ENCODE results near the gene REP15. TPM values are rescaled to one million over a fixed set of nuclear protein-coding genes. Genes with fewer than 3 reads are reported as not detected.
"Not testable (repeated sequence)": the region's sequence is repeated elsewhere in the genome, so short reads cannot be mapped to it uniquely, and the experiment has no call there.

Gene REP15
- total RNA-seq, 1 experiment from 2014 or later = not detected

- H3K4me1 ChIP-seq (ENCODE audit: low read length) = no peaks in the 10 kb centered on the region
- no peak for DNase-seq
These were observed 33.9 kb downstream of the REP15 start for GRCh38 chr12:27730097-27730588.

GRCh38 chr12:27732281-27732680, 36.0 kb downstream of the REP15 start:
- Histone ChIP-seq H3K4me2 (ENCODE audit: low read depth, low read length, poor library complexity, severe bottlenecking) (no peak overlapping the region), H3K36me3 (ENCODE audit: insufficient read depth, low read length) (peaks cover 18% of the 10 kb centered on the region; the same call in 1 of the 2 replicates)

More at GRCh38 chr12:27730097-27730588, 33.9 kb downstream of the REP15 start:
- no peak overlapping the region for H3K9ac ChIP-seq (ENCODE audit: low read length)
- H3K9me2 ChIP-seq (replicated peaks; ENCODE audit: insufficient read depth, low read length) = no peaks in the 10 kb centered on the region
- no peaks in the 10 kb centered on the region for H3K9me3 ChIP-seq (ENCODE audit: low read length)
- H3K4me3 ChIP-seq (ENCODE audit: low read length) = no peak overlapping the region
- no peaks in the 10 kb centered on the region for H3K27me3 ChIP-seq (ENCODE audit: low read length)
- H3K36me3 ChIP-seq (ENCODE audit: insufficient read depth, low read length) = peaks cover 20% of the 10 kb centered on the region; the same call in 1 of the 2 replicates
- no peak overlapping the region for H3K4me2 ChIP-seq (ENCODE audit: low read depth, low read length, poor library complexity, severe bottlenecking)
- H3K79me2 ChIP-seq (ENCODE audit: low read length) = peaks cover 60% of the 10 kb centered on the region
- H4K20me1 ChIP-seq (ENCODE audit: insufficient read depth, low read depth, low read length) = no peaks in the 10 kb centered on the region
- H2AFZ ChIP-seq (ENCODE audit: low read length) = no peak overlapping the region
- no peak overlapping the region for H3K27ac ChIP-seq (ENCODE audit: low read length)

GRCh38 chr12:27733052-27733656, 36.9 kb downstream of the REP15 start:
- Histone ChIP-seq H4K20me1 (ENCODE audit: insufficient read depth, low read depth, low read length) (no peaks in the 10 kb centered on the region), H3K27ac (ENCODE audit: low read length) (no peak overlapping the region), H3K27me3 (ENCODE audit: low read length) (no peaks in the 10 kb centered on the region), H3K9ac (ENCODE audit: low read length) (no peak overlapping the region), H3K9me2 (replicated peaks; ENCODE audit: insufficient read depth, low read length) (no peaks in the 10 kb centered on the region), H3K4me2 (ENCODE audit: low read depth, low read length, poor library complexity, severe bottlenecking) (no peak overlapping the region), H3K9me3 (ENCODE audit: low read length) (no peaks in the 10 kb centered on the region), H3K4me3 (ENCODE audit: low read length) (no peak overlapping the region), H3K4me1 (ENCODE audit: low read length) (no peaks in the 10 kb centered on the region), H3K36me3 (ENCODE audit: insufficient read depth, low read length) (peaks cover 24% of the 10 kb centered on the region; the same call in 1 of the 2 replicates), H3K79me2 (ENCODE audit: low read length) (peaks cover 45% of the 10 kb centered on the region), H2AFZ (ENCODE audit: low read length) (no peak overlapping the region)
- DNase-seq = peak; percentile 74

More at GRCh38 chr12:27732281-27732680, 36.0 kb downstream of the REP15 start:
- Histone ChIP-seq H3K9me2 (replicated peaks; ENCODE audit: insufficient read depth, low read length) (no peaks in the 10 kb centered on the region), H4K20me1 (ENCODE audit: insufficient read depth, low read depth, low read length) (no peaks in the 10 kb centered on the region), H3K4me1 (ENCODE audit: low read length) (no peaks in the 10 kb centered on the region), H3K4me3 (ENCODE audit: low read length) (no peak overlapping the region), H3K9me3 (ENCODE audit: low read length) (no peaks in the 10 kb centered on the region), H3K27me3 (ENCODE audit: low read length) (no peaks in the 10 kb centered on the region), H3K27ac (ENCODE audit: low read length) (no peak overlapping the region), H2AFZ (ENCODE audit: low read length) (no peak overlapping the region), H3K9ac (ENCODE audit: low read length) (no peak overlapping the region), H3K79me2 (ENCODE audit: low read length) (peaks cover 51% of the 10 kb centered on the region)
- peak; percentile 66 for DNase-seq

GRCh38 chr12:27733791-27734190, 37.5 kb downstream of the REP15 start:
- no peak overlapping the region for H2AFZ ChIP-seq (ENCODE audit: low read length)
- H3K27me3 ChIP-seq (ENCODE audit: low read length) = no peaks in the 10 kb centered on the region
- no peak overlapping the region for H3K27ac ChIP-seq (ENCODE audit: low read length)
- no peaks in the 10 kb centered on the region for H3K9me2 ChIP-seq (replicated peaks; ENCODE audit: insufficient read depth, low read length)
- H3K4me3 ChIP-seq (ENCODE audit: low read length) = no peak overlapping the region
- no peak overlapping the region for H3K4me2 ChIP-seq (ENCODE audit: low read depth, low read length, poor library complexity, severe bottlenecking)
- no peak for DNase-seq
- H3K9ac ChIP-seq (ENCODE audit: low read length) = no peak overlapping the region
- no peaks in the 10 kb centered on the region for H3K9me3 ChIP-seq (ENCODE audit: low read length)
- peaks cover 39% of the 10 kb centered on the region for H3K79me2 ChIP-seq (ENCODE audit: low read length)
- H3K36me3 ChIP-seq (ENCODE audit: insufficient read depth, low read length) = peaks cover 25% of the 10 kb centered on the region; the same call in 1 of the 2 replicates
- no peaks in the 10 kb centered on the region for H3K4me1 ChIP-seq (ENCODE audit: low read length)
- no peaks in the 10 kb centered on the region for H4K20me1 ChIP-seq (ENCODE audit: insufficient read depth, low read depth, low read length)

GRCh38 chr12:27734321-27734720, 38.1 kb downstream of the REP15 start:
- H3K4me3 ChIP-seq (ENCODE audit: low read length); H3K27me3 ChIP-seq (ENCODE audit: low read length); H3K9ac ChIP-seq (ENCODE audit: low read length); H3K9me3 ChIP-seq (ENCODE audit: low read length); H3K9me2 ChIP-seq (replicated peaks; ENCODE audit: insufficient read depth, low read length); H3K4me1 ChIP-seq (ENCODE audit: low read length); DNase-seq; H2AFZ ChIP-seq (ENCODE audit: low read length); H3K27ac ChIP-seq (ENCODE audit: low read length); H4K20me1 ChIP-seq (ENCODE audit: insufficient read depth, low read depth, low read length); H3K4me2 ChIP-seq (ENCODE audit: low read depth, low read length, poor library complexity, severe bottlenecking): not testable (repeated sequence)
- H3K36me3 ChIP-seq (ENCODE audit: insufficient read depth, low read length) = peaks cover 27% of the 10 kb centered on the region; the same call in 1 of the 2 replicates
- H3K79me2 ChIP-seq (ENCODE audit: low read length) = peaks cover 34% of the 10 kb centered on the region

- Histone ChIP-seq H3K27ac (ENCODE audit: low read length) (no peak overlapping the region), H3K79me2 (ENCODE audit: low read length) (peaks cover 53% of the 10 kb centered on the region), H2AFZ (ENCODE audit: low read length) (no peak overlapping the region), H3K9me3 (ENCODE audit: low read length) (no peaks in the 10 kb centered on the region), H3K9me2 (replicated peaks; ENCODE audit: insufficient read depth, low read length) (no peaks in the 10 kb centered on the region), H4K20me1 (ENCODE audit: insufficient read depth, low read depth, low read length) (no peaks in the 10 kb centered on the region), H3K4me3 (ENCODE audit: low read length) (no peak overlapping the region), H3K36me3 (ENCODE audit: insufficient read depth, low read length) (peaks cover 24% of the 10 kb centered on the region; the same call in 1 of the 2 replicates), H3K4me2 (ENCODE audit: low read depth, low read length, poor library complexity, severe bottlenecking) (no peak overlapping the region), H3K27me3 (ENCODE audit: low read length) (no peaks in the 10 kb centered on the region), H3K9ac (ENCODE audit: low read length) (no peak overlapping the region), H3K4me1 (ENCODE audit: low read length) (no peaks in the 10 kb centered on the region)
- DNase-seq = no peak
These were observed 47.4 kb downstream of the REP15 start for GRCh38 chr12:27743601-27744000.

- not testable (repeated sequence) for H4K20me1 ChIP-seq (ENCODE audit: insufficient read depth, low read depth, low read length); H3K27ac ChIP-seq (ENCODE audit: low read length); H3K9me2 ChIP-seq (replicated peaks; ENCODE audit: insufficient read depth, low read length); DNase-seq; H3K4me3 ChIP-seq (ENCODE audit: low read length); H3K9me3 ChIP-seq (ENCODE audit: low read length); H2AFZ ChIP-seq (ENCODE audit: low read length); H3K4me2 ChIP-seq (ENCODE audit: low read depth, low read length, poor library complexity, severe bottlenecking); H3K4me1 ChIP-seq (ENCODE audit: low read length); H3K9ac ChIP-seq (ENCODE audit: low read length); H3K27me3 ChIP-seq (ENCODE audit: low read length)
- Histone ChIP-seq H3K79me2 (ENCODE audit: low read length) (peaks cover 54% of the 10 kb centered on the region), H3K36me3 (ENCODE audit: insufficient read depth, low read length) (peaks cover 11% of the 10 kb centered on the region; the same call in 1 of the 2 replicates)
These were observed 49.5 kb downstream of the REP15 start for GRCh38 chr12:27745734-27746133.
